GM21447 (cell line): ENCODE results near the gene DIS3L.
A peak's percentile ranks its signal among the peaks of the same experiment; 100 is the strongest.
"Not testable (repeated sequence)": the region's sequence is repeated elsewhere in the genome, so short reads cannot be mapped to it uniquely, and the experiment has no call there.

Experiments used
- ATAC-seq: cut with Tn5 transposase; IDR thresholded peaks from one replicate; pipeline ENCODE4 v1.9.1; 2021; ENCODE audit not compliant: unreplicated experiment

The DIS3L gene

GRCh38 chr15:66293419-66294156 is at the start of gene DIS3L:
Gene DIS3L, plus strand, starts transcription at chr15:66293568. Its CDS starts 29 bp downstream, at chr15:66293597.
- ATAC-seq = peak; percentile 52

- ATAC-seq = not testable (repeated sequence)
Measured at GRCh38 chr15:66245832-66246231, 47.5 kb upstream of the DIS3L start.

GRCh38 chr15:66246937-66247336 is 46.4 kb upstream of the DIS3L start:
- ATAC-seq = no peak

- no peak for ATAC-seq
Measured at GRCh38 chr15:66249605-66250174, 43.7 kb upstream of the DIS3L start.

- no peak for ATAC-seq
Measured at GRCh38 chr15:66251065-66251789, 42.1 kb upstream of the DIS3L start.

- no peak for ATAC-seq
Measured at GRCh38 chr15:66251790-66252684, 41.3 kb upstream of the DIS3L start.

- ATAC-seq = no peak
Measured at GRCh38 chr15:66252685-66253417, 40.5 kb upstream of the DIS3L start.

- ATAC-seq = no peak
Measured at GRCh38 chr15:66253418-66254088, 39.8 kb upstream of the DIS3L start, which contains the start of gene MEGF11. Gene MEGF11, minus strand, starts transcription at chr15:66253750. Its CDS starts 125,347 bp downstream, at chr15:66128403.

- ATAC-seq = no peak
Measured at GRCh38 chr15:66254089-66254950, 39.0 kb upstream of the DIS3L start.

- no peak for ATAC-seq
Measured at GRCh38 chr15:66254951-66255676, 38.3 kb upstream of the DIS3L start.

- no peak for ATAC-seq
Measured at GRCh38 chr15:66256692-66257091, 36.7 kb upstream of the DIS3L start.

- ATAC-seq = no peak
Measured at GRCh38 chr15:66261056-66261455, 32.3 kb upstream of the DIS3L start.

- not testable (repeated sequence) for ATAC-seq
Measured at GRCh38 chr15:66262837-66263236, 30.5 kb upstream of the DIS3L start.

GRCh38 chr15:66264859-66265513 is 28.4 kb upstream of the DIS3L start:
- no peak for ATAC-seq

- no peak for ATAC-seq
Measured at GRCh38 chr15:66269326-66270090, 23.9 kb upstream of the DIS3L start.

GRCh38 chr15:66270932-66271331 is 22.4 kb upstream of the DIS3L start:
- no peak for ATAC-seq

- ATAC-seq = no peak
Measured at GRCh38 chr15:66275352-66275751, 18.0 kb upstream of the DIS3L start.
